Trophoblast cell (in vitro differentiated cells and primary cell): ENCODE results near the gene TOR1AIP2.

Experiments
- DNase-seq, 2 donors: peaks; one replicate each; pipeline ENCODE4 v3.0.0-alpha.2; 2016
- H2AFZ ChIP-seq: 2 replicates; pipeline ENCODE4 v1.6.1; 2013; ENCODE audit warnings: low read length, moderate library complexity, mild to moderate bottlenecking; ENCODE audit not compliant: insufficient read depth, poor library complexity
- H2AK5ac ChIP-seq: 2 replicates; pipeline ENCODE4 v1.6.1; 2013; ENCODE audit warnings: mild to moderate bottlenecking, low read length
- H2BK120ac ChIP-seq: 2 replicates; pipeline ENCODE4 v1.6.1; 2013; ENCODE audit warnings: low read length, mild to moderate bottlenecking, moderate library complexity; ENCODE audit not compliant: insufficient read depth, poor library complexity
- H2BK12ac ChIP-seq: 2 replicates; pipeline ENCODE4 v1.6.1; 2013; ENCODE audit warnings: mild to moderate bottlenecking, low read length, moderate library complexity
- H2BK5ac ChIP-seq: 2 replicates; pipeline ENCODE4 v1.6.1; 2013; ENCODE audit warnings: low read length, low read depth, moderate library complexity, mild to moderate bottlenecking; ENCODE audit not compliant: poor library complexity
- H3K14ac ChIP-seq: 2 replicates; pipeline ENCODE4 v1.6.1; 2013; ENCODE audit warnings: mild to moderate bottlenecking, low read length
- H3K18ac ChIP-seq: 2 replicates; pipeline ENCODE4 v1.6.1; 2013; ENCODE audit warnings: mild to moderate bottlenecking, low read length
- H3K23ac ChIP-seq: 2 replicates; pipeline ENCODE4 v1.6.1; 2013; ENCODE audit warnings: low read length
- H3K27ac ChIP-seq: 2 replicates; pipeline ENCODE4 v1.5.1; 2013; ENCODE audit warnings: low read depth, mild to moderate bottlenecking, inconsistent platforms, low read length, moderate library complexity
- H3K27me3 ChIP-seq: 2 replicates; pipeline ENCODE4 v1.6.1; 2013; ENCODE audit warnings: inconsistent platforms, mild to moderate bottlenecking, low read length, moderate library complexity; ENCODE audit not compliant: insufficient read depth
- H3K36me3 ChIP-seq, 2 experiments: 1 replicate in 1 of 2; 2 replicates in 1 of 2; pipeline ENCODE4 v1.6.1; 2013; ENCODE audit warnings: low read length in 2 of 2, mild to moderate bottlenecking in 2 of 2, moderate library complexity in 1 of 2; ENCODE audit not compliant: insufficient read depth in 2 of 2, control insufficient read depth in 1 of 2
- H3K4ac ChIP-seq: 2 replicates; pipeline ENCODE4 v1.6.1; 2013; ENCODE audit warnings: low read depth, mild to moderate bottlenecking, low read length, moderate library complexity
- H3K4me1 ChIP-seq, 2 experiments: 1 replicate in 1 of 2; 2 replicates in 1 of 2; pipeline ENCODE4 v1.6.1; 2013; ENCODE audit warnings: low read length in 2 of 2, mild to moderate bottlenecking in 2 of 2, moderate library complexity in 1 of 2; ENCODE audit not compliant: insufficient read depth in 2 of 2, control insufficient read depth in 1 of 2
- H3K4me2 ChIP-seq: 2 replicates; pipeline ENCODE4 v1.6.1; 2013; ENCODE audit warnings: inconsistent platforms, mild to moderate bottlenecking, low read length, moderate library complexity
- H3K4me3 ChIP-seq: 2 replicates; pipeline ENCODE4 v1.5.1; 2013; ENCODE audit warnings: mild to moderate bottlenecking, low read depth, low read length, inconsistent platforms
- H3K79me1 ChIP-seq: one replicate; pipeline ENCODE4 v1.6.1; 2013; ENCODE audit warnings: low read length
- H3K79me2 ChIP-seq: 2 replicates; pipeline ENCODE4 v1.6.1; 2013; ENCODE audit warnings: low read length, mild to moderate bottlenecking; ENCODE audit not compliant: control insufficient read depth, insufficient read depth, poor library complexity
- H3K9ac ChIP-seq: 2 replicates; pipeline ENCODE4 v1.6.1; 2013; ENCODE audit warnings: mild to moderate bottlenecking, low read length
- H3K9me3 ChIP-seq: 2 replicates; pipeline ENCODE4 v1.6.1; 2013; ENCODE audit warnings: low read depth, mild to moderate bottlenecking, control low read depth, inconsistent platforms, low read length; ENCODE audit not compliant: insufficient read depth
- H4K12ac ChIP-seq: 2 replicates; pipeline ENCODE4 v1.6.1; 2013; ENCODE audit warnings: low read depth, mild to moderate bottlenecking, low read length, moderate library complexity
- H4K8ac ChIP-seq: 2 replicates; pipeline ENCODE4 v1.6.1; 2013; ENCODE audit warnings: low read depth, mild to moderate bottlenecking, low read length, moderate library complexity
- H4K91ac ChIP-seq: one replicate; pipeline ENCODE4 v1.6.1; 2013; ENCODE audit warnings: low read depth, mild to moderate bottlenecking, low read length, moderate library complexity
- WGBS: extraction: QIAGEN DNeasy Blood & Tissue Kit; methylation state at CpG from one replicate; pipeline ENCODE4 v1.1.7; 2013; ENCODE audit warnings: missing lambda C conversion rate; ENCODE audit not compliant: insufficient read length, insufficient coverage; ENCODE audit errors: extremely low coverage; 5-methylcytosine and 5-hydroxymethylcytosine counted together

The TOR1AIP2 gene

GRCh38 chr1:179888071-179888470 is 10.5 kb upstream of the TOR1AIP2 start:
- no CpG with 5 or more reads among the region's 2 CpGs for WGBS

DNA sequence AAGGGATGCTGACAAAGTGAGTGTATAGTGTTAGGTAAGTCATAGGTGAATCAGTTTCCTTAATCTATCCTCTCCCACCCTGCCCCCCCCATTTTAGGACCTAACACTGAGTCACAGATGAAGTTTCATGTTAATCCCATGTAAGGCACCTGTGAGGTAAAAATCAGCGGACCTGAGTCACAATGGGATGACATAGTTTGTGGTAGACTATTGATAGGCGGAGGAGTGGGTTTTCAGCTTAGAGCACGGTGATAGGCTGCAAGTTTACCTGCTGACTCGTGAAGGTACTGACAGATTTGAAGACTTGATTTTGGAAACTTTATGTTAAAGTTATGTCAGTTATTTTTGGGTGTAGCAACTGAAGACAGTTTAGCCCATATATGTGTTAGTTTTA is 6.1 kb upstream of the TOR1AIP2 start:
- no peak overlapping the region for H2BK120ac ChIP-seq
- H4K91ac ChIP-seq, result no peak overlapping the region
- H3K79me2 ChIP-seq, result peaks cover 10% of the 10 kb centered on the region
- no peaks in the 10 kb centered on the region for H3K27me3 ChIP-seq
- H4K12ac ChIP-seq, result no peak overlapping the region
- H3K4ac ChIP-seq, result no peak overlapping the region
- H3K4me1 ChIP-seq, result peaks cover 0 to 2% of the 10 kb centered on the region in 2 experiments
- no CpG with 5 or more reads among the region's 4 CpGs for WGBS
- H4K8ac ChIP-seq, result no peak overlapping the region
- no peak overlapping the region for H3K9ac ChIP-seq
- no peak overlapping the region for H2AFZ ChIP-seq
- no peak overlapping the region for H3K4me3 ChIP-seq
- H3K4me2 ChIP-seq, result peak overlapping the region; percentile 93
- no peaks in the 10 kb centered on the region for H3K9me3 ChIP-seq
- H2BK12ac ChIP-seq, result no peak overlapping the region
- peaks cover 0 to 3% of the 10 kb centered on the region in 2 experiments for H3K36me3 ChIP-seq
- DNase-seq, result peak; percentile 59 to 82
- no peak overlapping the region for H3K23ac ChIP-seq
- no peak overlapping the region for H2BK5ac ChIP-seq
- no peak overlapping the region for H3K18ac ChIP-seq
- peaks cover 12% of the 10 kb centered on the region for H3K79me1 ChIP-seq
- no peak overlapping the region for H3K14ac ChIP-seq
- H3K27ac ChIP-seq, result no peak overlapping the region
- H2AK5ac ChIP-seq, result no peak overlapping the region

More at GRCh38 chr1:179888071-179888470, 10.5 kb upstream of the TOR1AIP2 start:
- H3K4ac ChIP-seq, result no peak overlapping the region
- H3K4me1 ChIP-seq, result peaks cover 0 to 2% of the 10 kb centered on the region in 2 experiments
- H3K79me2 ChIP-seq, result peaks cover under 1% of the 10 kb centered on the region
- H3K4me3 ChIP-seq, result no peak overlapping the region
- H2BK12ac ChIP-seq, result no peak overlapping the region
- no peaks in the 10 kb centered on the region for H3K27me3 ChIP-seq
- H2BK5ac ChIP-seq, result no peak overlapping the region
- no peak overlapping the region for H3K9ac ChIP-seq
- H4K8ac ChIP-seq, result no peak overlapping the region
- no peak overlapping the region for H3K14ac ChIP-seq
- no peak overlapping the region for H3K23ac ChIP-seq
- no peak overlapping the region for H2AFZ ChIP-seq
- H3K9me3 ChIP-seq, result no peaks in the 10 kb centered on the region
- no peak overlapping the region for H2BK120ac ChIP-seq
- H2AK5ac ChIP-seq, result no peak overlapping the region
- no peak overlapping the region for H3K18ac ChIP-seq
- no peak for DNase-seq
- H3K79me1 ChIP-seq, result peaks cover under 1% of the 10 kb centered on the region
- peaks cover 10 to 11% of the 10 kb centered on the region in 2 experiments for H3K36me3 ChIP-seq
- H3K27ac ChIP-seq, result no peak overlapping the region
- H4K12ac ChIP-seq, result no peak overlapping the region
- H3K4me2 ChIP-seq, result no peak overlapping the region
- no peak overlapping the region for H4K91ac ChIP-seq

- Histone ChIP-seq H4K91ac (peak overlapping the region; percentile 32), H3K23ac (no peak overlapping the region), H3K4me3 (peak overlapping the region; percentile 82), H2AFZ (peak overlapping the region; percentile 24), H2BK120ac (peak overlapping the region; percentile 33), H3K4ac (peak overlapping the region; percentile 16), H2AK5ac (no peak overlapping the region), H3K79me2 (peaks cover 10% of the 10 kb centered on the region), H3K79me1 (peaks cover 12% of the 10 kb centered on the region), H3K18ac (peak overlapping the region; percentile 15), H3K9ac (peak overlapping the region; percentile 42), H3K4me2 (peak overlapping the region; percentile 93), H3K36me3 (peaks cover 0 to 2% of the 10 kb centered on the region in 2 experiments), H2BK5ac (peak overlapping the region; percentile 24), H3K27me3 (no peaks in the 10 kb centered on the region), H3K9me3 (no peaks in the 10 kb centered on the region), H3K4me1 (peaks cover 0 to 2% of the 10 kb centered on the region in 2 experiments), H3K14ac (peak overlapping the region; percentile 58), H3K27ac (peak overlapping the region; percentile 93), H2BK12ac (no peak overlapping the region), H4K8ac (peak overlapping the region; percentile 63), H4K12ac (peak overlapping the region; percentile 31)
- WGBS, result no CpG with 5 or more reads among the region's 26 CpGs
- no peak for DNase-seq
These were observed 5.6 kb upstream of the TOR1AIP2 start for GRCh38 chr1:179883040-179883744.

DNA sequence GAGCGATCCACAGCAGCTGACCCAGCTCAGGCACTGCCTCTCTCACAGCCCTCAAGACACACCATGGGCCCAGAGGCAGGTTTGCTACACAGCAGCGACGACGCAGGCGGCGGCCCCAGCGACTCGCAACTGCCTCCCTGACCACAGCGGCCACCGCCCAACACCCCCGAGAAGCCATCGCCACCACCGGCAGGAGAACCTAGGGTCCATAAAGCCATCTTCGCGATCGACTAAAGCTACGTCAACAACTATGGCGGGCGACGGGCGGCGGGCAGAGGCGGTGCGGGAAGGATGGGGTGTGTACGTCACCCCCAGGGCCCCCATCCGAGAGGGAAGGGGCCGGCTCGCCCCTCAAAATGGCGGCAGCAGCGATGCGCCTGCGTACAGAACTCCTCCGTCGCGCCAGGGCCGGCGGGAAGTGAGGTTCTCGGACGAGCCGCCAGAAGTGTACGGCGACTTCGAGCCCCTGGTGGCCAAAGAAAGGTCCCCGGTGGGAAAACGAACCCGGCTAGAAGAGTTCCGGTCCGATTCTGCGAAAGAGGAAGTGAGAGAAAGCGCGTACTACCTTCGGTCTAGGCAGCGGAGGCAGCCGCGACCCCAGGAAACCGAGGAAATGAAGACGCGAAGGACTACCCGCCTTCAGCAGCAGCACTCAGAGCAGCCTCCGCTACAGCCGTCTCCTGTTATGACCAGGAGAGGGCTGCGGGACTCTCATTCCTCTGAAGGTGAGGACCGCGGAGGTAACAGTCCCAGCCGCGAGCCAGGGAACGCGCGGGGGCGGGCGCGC is 4.8 kb upstream of the TOR1AIP2 start, which contains the start of gene TOR1AIP1:
Gene TOR1AIP1 (plus strand): TSS at position 33 of the 787 bp plus-strand sequence. CDS start 218 bp downstream, at position 251.
- Histone ChIP-seq H3K4me3 (peak within 1 kb of the TSS; percentile 90), H2BK120ac (peak within 1 kb of the TSS; percentile 79), H3K9me3 (no peaks in the 10 kb centered on the region), H4K91ac (peak within 1 kb of the TSS; percentile 95), H3K27me3 (no peaks in the 10 kb centered on the region), H3K4me2 (peak within 1 kb of the TSS; percentile 93), H2BK5ac (peak within 1 kb of the TSS; percentile 80), H3K79me1 (peaks cover 12% of the 10 kb centered on the region), H3K4ac (peak within 1 kb of the TSS; percentile 59), H4K8ac (peak within 1 kb of the TSS; percentile 87), H4K12ac (peak within 1 kb of the TSS; percentile 89), H3K79me2 (peaks cover 10% of the 10 kb centered on the region), H3K18ac (peak within 1 kb of the TSS; percentile 75), H2AFZ (peak within 1 kb of the TSS; percentile 80), H3K23ac (no peak within 1 kb of the TSS), H3K36me3 (peaks cover 0 to 2% of the 10 kb centered on the region in 2 experiments), H2AK5ac (peak within 1 kb of the TSS; percentile 44), H2BK12ac (no peak within 1 kb of the TSS), H3K9ac (peak within 1 kb of the TSS; percentile 88), H3K14ac (peak within 1 kb of the TSS; percentile 82), H3K4me1 (peaks cover 0 to 5% of the 10 kb centered on the region in 2 experiments), H3K27ac (peak within 1 kb of the TSS; percentile 98)
- peak; percentile 96 to 98 for DNase-seq
- no CpG with 5 or more reads among the region's 72 CpGs for WGBS
